Chondrocyte (in vitro differentiated cells): ENCODE measurements around the gene MBD5. TPM values are rescaled to one million over a fixed set of nuclear protein-coding genes. Genes with fewer than 3 reads are reported as not detected.
A peak's percentile ranks its signal among the peaks of the same experiment; 100 is the strongest.

Experiments
- DNase-seq: peaks from one replicate; pipeline ENCODE4 v3.0.0; 2021; ENCODE audit warnings: mixed read lengths, low spot score
- H3K27ac Mint-ChIP-seq: one replicate; pipeline ENCODE4 v1.8.0; 2021; ENCODE audit warnings: mild to moderate bottlenecking, moderate library complexity, mixed read lengths; ENCODE audit not compliant: unreplicated experiment
- H3K27me3 Mint-ChIP-seq: 2 replicates; pipeline ENCODE4 v1.8.0; 2021; ENCODE audit warnings: low read depth, mixed read lengths
- H3K36me3 Mint-ChIP-seq: 2 replicates; pipeline ENCODE4 v1.8.0; 2021; ENCODE audit warnings: low read depth, mixed read lengths
- H3K4me1 Mint-ChIP-seq: 2 replicates; pipeline ENCODE4 v1.8.0; 2021; ENCODE audit warnings: low read depth, mild to moderate bottlenecking, mixed read lengths
- H3K4me3 Mint-ChIP-seq: one replicate; pipeline ENCODE4 v1.8.0; 2021; ENCODE audit warnings: mild to moderate bottlenecking, moderate library complexity, mixed read lengths; ENCODE audit not compliant: unreplicated experiment
- H3K9me3 Mint-ChIP-seq: 2 replicates; pipeline ENCODE4 v1.8.0; 2021; ENCODE audit warnings: low read depth, mixed read lengths
- CTCF ChIP-seq: fragments of 200-600 bp; sonication (generic); IDR thresholded peaks from 2 replicates; pipeline ENCODE4 v1.5.0; 2021; ENCODE audit warnings: antibody characterized with exemption, mild to moderate bottlenecking, moderate library complexity
- total RNA-seq: library from RNA; stranded (reverse); gene quantifications from 3 replicates; pipeline ENCODE4 v1.2.1, GENCODE V29; 2021

The MBD5 gene
- total RNA-seq, 1 donor from 2014 or later = 31.1 TPM

GRCh38 chr2:148263890-148264289 is 243.0 kb downstream of the MBD5 start:
- H3K4me1 Mint-ChIP-seq = no peaks in the 10 kb centered on the region
- no peak overlapping the region for H3K4me3 Mint-ChIP-seq
- H3K27ac Mint-ChIP-seq = no peak overlapping the region
- no peaks in the 10 kb centered on the region for H3K27me3 Mint-ChIP-seq
- no peaks in the 10 kb centered on the region for H3K9me3 Mint-ChIP-seq
- DNase-seq = no peak
- no peak for TF ChIP-seq CTCF
- H3K36me3 Mint-ChIP-seq = peaks cover 6% of the 10 kb centered on the region

GRCh38 chr2:148273158-148273691 is 252.3 kb downstream of the MBD5 start:
- no peaks in the 10 kb centered on the region for H3K9me3 Mint-ChIP-seq
- H3K36me3 Mint-ChIP-seq = peaks cover 3% of the 10 kb centered on the region
- peak overlapping the region; percentile 68 for H3K27ac Mint-ChIP-seq
- no peak for DNase-seq
- no peaks in the 10 kb centered on the region for H3K27me3 Mint-ChIP-seq
- H3K4me1 Mint-ChIP-seq = peaks cover 20% of the 10 kb centered on the region
- H3K4me3 Mint-ChIP-seq = no peak overlapping the region
- TF ChIP-seq CTCF = no peak

GRCh38 chr2:148279216-148279615 is 258.3 kb downstream of the MBD5 start:
- TF ChIP-seq CTCF = no peak
- no peak overlapping the region for H3K27ac Mint-ChIP-seq
- peaks cover 2% of the 10 kb centered on the region for H3K36me3 Mint-ChIP-seq
- H3K4me3 Mint-ChIP-seq = no peak overlapping the region
- no peak for DNase-seq
- H3K9me3 Mint-ChIP-seq = no peaks in the 10 kb centered on the region
- peaks cover 15% of the 10 kb centered on the region for H3K4me1 Mint-ChIP-seq
- H3K27me3 Mint-ChIP-seq = no peaks in the 10 kb centered on the region

- peaks cover 18% of the 10 kb centered on the region for H3K4me1 Mint-ChIP-seq
- H3K27ac Mint-ChIP-seq = no peak overlapping the region
- peaks cover 2% of the 10 kb centered on the region for H3K36me3 Mint-ChIP-seq
- H3K27me3 Mint-ChIP-seq = no peaks in the 10 kb centered on the region
- TF ChIP-seq CTCF = no peak
- H3K4me3 Mint-ChIP-seq = no peak overlapping the region
- peaks cover 2% of the 10 kb centered on the region for H3K9me3 Mint-ChIP-seq
- DNase-seq = no peak
Observed at GRCh38 chr2:148282201-148282600, 261.3 kb downstream of the MBD5 start.

- H3K4me1 Mint-ChIP-seq = peaks cover 3% of the 10 kb centered on the region
- H3K27me3 Mint-ChIP-seq = no peaks in the 10 kb centered on the region
- H3K9me3 Mint-ChIP-seq = peaks cover 8% of the 10 kb centered on the region
- peaks cover 8% of the 10 kb centered on the region for H3K36me3 Mint-ChIP-seq
- H3K4me3 Mint-ChIP-seq = no peak overlapping the region
- TF ChIP-seq CTCF = no peak
- no peak for DNase-seq
- no peak overlapping the region for H3K27ac Mint-ChIP-seq
Observed at GRCh38 chr2:148292431-148292830, 271.5 kb downstream of the MBD5 start.
